ENCODE results near the gene UNC5C. TPM values are rescaled to one million over a fixed set of nuclear protein-coding genes. Genes with fewer than 3 reads are reported as not detected.

Gene UNC5C
- polyA plus RNA-seq, 1 of the 3 experiments (the other 2 are of a cell fraction): 3.3 TPM

DNA sequence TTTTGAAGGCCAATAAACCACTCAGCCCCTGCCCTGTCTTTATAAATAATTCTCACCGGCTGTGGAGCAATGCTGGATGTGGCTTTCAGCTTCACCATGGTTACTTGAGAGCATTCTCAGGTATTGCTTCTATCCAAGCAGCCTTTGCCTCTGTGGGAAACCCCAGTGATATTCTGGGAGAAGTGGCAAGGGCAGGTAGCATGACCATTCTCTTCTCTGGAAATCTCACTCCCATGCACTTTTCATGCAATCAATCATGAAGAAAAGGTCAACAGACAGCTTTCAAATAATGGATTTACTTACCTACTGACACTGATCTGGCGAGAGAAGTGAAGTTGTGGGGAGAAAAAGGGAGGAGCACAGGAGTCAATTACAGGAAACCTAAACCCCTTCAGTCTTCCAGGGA, 49.5 kb downstream of the UNC5C start:
- no peak overlapping the region for H2AFZ ChIP-seq (ENCODE audit: low read depth)
- H3F3A ChIP-seq (replicated peaks; ENCODE audit: insufficient read depth): no peaks in the 10 kb centered on the region
- TF ChIP-seq, protein P1, sequence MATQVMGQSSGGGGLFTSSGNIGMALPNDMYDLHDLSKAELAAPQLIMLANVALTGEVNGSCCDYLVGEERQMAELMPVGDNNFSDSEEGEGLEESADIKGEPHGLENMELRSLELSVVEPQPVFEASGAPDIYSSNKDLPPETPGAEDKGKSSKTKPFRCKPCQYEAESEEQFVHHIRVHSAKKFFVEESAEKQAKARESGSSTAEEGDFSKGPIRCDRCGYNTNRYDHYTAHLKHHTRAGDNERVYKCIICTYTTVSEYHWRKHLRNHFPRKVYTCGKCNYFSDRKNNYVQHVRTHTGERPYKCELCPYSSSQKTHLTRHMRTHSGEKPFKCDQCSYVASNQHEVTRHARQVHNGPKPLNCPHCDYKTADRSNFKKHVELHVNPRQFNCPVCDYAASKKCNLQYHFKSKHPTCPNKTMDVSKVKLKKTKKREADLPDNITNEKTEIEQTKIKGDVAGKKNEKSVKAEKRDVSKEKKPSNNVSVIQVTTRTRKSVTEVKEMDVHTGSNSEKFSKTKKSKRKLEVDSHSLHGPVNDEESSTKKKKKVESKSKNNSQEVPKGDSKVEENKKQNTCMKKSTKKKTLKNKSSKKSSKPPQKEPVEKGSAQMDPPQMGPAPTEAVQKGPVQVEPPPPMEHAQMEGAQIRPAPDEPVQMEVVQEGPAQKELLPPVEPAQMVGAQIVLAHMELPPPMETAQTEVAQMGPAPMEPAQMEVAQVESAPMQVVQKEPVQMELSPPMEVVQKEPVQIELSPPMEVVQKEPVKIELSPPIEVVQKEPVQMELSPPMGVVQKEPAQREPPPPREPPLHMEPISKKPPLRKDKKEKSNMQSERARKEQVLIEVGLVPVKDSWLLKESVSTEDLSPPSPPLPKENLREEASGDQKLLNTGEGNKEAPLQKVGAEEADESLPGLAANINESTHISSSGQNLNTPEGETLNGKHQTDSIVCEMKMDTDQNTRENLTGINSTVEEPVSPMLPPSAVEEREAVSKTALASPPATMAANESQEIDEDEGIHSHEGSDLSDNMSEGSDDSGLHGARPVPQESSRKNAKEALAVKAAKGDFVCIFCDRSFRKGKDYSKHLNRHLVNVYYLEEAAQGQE (IDR thresholded peaks at IDR 0.05; ENCODE audit: low read depth, low read length): no peak
- TF ChIP-seq RCOR1 (IDR thresholded peaks at IDR 0.05; ENCODE audit: low read length): no peak
- peak overlapping the region in 1 of 2 experiments; percentile 22; a peak in 1 of 4 replicates for H3K27ac ChIP-seq (ENCODE audit: low read depth in 2 of 2, low read length in 1 of 2)
- H3K4me3 ChIP-seq (ENCODE audit: low read depth in 2 of 2, low read length in 1 of 2): no peak overlapping the region
- no peak overlapping the region for H3K9ac ChIP-seq
- no peaks in the 10 kb centered on the region for H3K9me3 ChIP-seq
- peaks cover 0 to 19% of the 10 kb centered on the region in 2 experiments for H3K36me3 ChIP-seq (replicated peaks in 1 of 2; ENCODE audit: control insufficient read depth in 1 of 2, insufficient read depth in 2 of 2, low read length in 1 of 2)
- H3K27me3 ChIP-seq (ENCODE audit: insufficient read depth): no peaks in the 10 kb centered on the region
- 96% methylated on average over 2 of the region's 2 CpGs for WGBS (ENCODE audit: low lambda C conversion rate)
- DNase-seq: no peak
- ChIA-PET POLR2A (no interaction called here), CTCF (interaction anchor here (0.8 to 3.4 kb wide), 2 partner anchors 10 to 12 kb away, joined by 3 to 20 read pairs; no protein-coding TSS in a partner anchor)
- H3K4me1 ChIP-seq (ENCODE audit: control insufficient read depth in 1 of 2, insufficient read depth in 2 of 2, low read depth in 1 of 2, low read length in 1 of 2): peaks cover 0 to 6% of the 10 kb centered on the region in 2 experiments; a peak in 2 of 4 replicates
- no peaks in the 10 kb centered on the region for H3K9me2 ChIP-seq
- no peak overlapping the region for H3K4me2 ChIP-seq
- no peaks in the 10 kb centered on the region for H4K20me1 ChIP-seq (ENCODE audit: insufficient read depth)
- no peaks in the 10 kb centered on the region for H3K79me2 ChIP-seq (ENCODE audit: insufficient read depth)

DNA sequence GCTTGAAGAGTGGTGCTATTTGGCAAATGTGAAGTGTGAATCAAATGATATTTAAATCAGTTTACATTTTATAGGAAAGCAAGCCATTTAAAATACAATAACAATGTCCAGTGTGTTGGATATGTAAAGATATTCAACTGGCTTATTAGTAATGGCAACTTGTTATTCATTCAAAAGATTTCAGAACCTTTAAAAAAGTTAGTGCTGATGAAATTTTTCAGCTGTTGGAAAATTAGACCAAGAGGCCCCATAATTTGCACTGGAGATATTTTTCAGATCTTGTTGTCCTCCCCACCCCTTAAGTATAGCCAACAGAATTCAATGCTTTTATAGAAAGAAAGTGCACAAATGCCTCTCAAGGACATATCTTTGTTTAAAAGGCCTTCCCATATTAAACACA, 54.6 kb downstream of the UNC5C start:
- no peak for DNase-seq
- H3K36me3 ChIP-seq (replicated peaks in 1 of 2; ENCODE audit: control insufficient read depth in 1 of 2, insufficient read depth in 2 of 2, low read length in 1 of 2): peaks cover 0 to 19% of the 10 kb centered on the region in 2 experiments
- CTCF ChIA-PET: interaction anchor here (0.6 to 2.5 kb wide), 3 partner anchors 15 to 20 kb away, joined by 3 to 7 read pairs (median 3); no protein-coding TSS in a partner anchor
- TF ChIP-seq MEF2A (IDR thresholded peaks at IDR 0.05; ENCODE audit: borderline replicate concordance, low read depth): no peak
- no peak for TF ChIP-seq EP300 (IDR thresholded peaks at IDR 0.05; ENCODE audit: borderline replicate concordance in 1 of 2, low read depth in 1 of 2, low read length in 1 of 2)
- no peak for TF ChIP-seq POLR2AphosphoS5 (IDR thresholded peaks at IDR 0.05; ENCODE audit: low read depth, low read length)
- TF ChIP-seq, protein P2, sequence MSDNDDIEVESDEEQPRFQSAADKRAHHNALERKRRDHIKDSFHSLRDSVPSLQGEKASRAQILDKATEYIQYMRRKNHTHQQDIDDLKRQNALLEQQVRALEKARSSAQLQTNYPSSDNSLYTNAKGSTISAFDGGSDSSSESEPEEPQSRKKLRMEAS (IDR thresholded peaks at IDR 0.05; ENCODE audit: low read depth): no peak
- no peak for TF ChIP-seq GABPA (IDR thresholded peaks at IDR 0.05; ENCODE audit: low read depth)
- no peak overlapping the region; a peak in 1 of 4 replicates for H3K27ac ChIP-seq (ENCODE audit: low read depth in 2 of 2, low read length in 1 of 2)
- H3K4me1 ChIP-seq (ENCODE audit: control insufficient read depth in 1 of 2, insufficient read depth in 2 of 2, low read depth in 1 of 2, low read length in 1 of 2): peaks cover 0 to 2% of the 10 kb centered on the region in 2 experiments; a peak in 1 of 4 replicates
- H3K4me2 ChIP-seq: no peak overlapping the region
- no peak overlapping the region for H3K9ac ChIP-seq
- no peaks in the 10 kb centered on the region for H3K27me3 ChIP-seq (ENCODE audit: insufficient read depth)
- POLR2A ChIA-PET: no interaction called here
- no peaks in the 10 kb centered on the region for H3K9me3 ChIP-seq
- H3K4me3 ChIP-seq (ENCODE audit: low read depth in 2 of 2, low read length in 1 of 2): no peak overlapping the region
- H3K9me2 ChIP-seq: no peaks in the 10 kb centered on the region
- no peaks in the 10 kb centered on the region for H3F3A ChIP-seq (replicated peaks; ENCODE audit: insufficient read depth)
- no peaks in the 10 kb centered on the region for H3K79me2 ChIP-seq (ENCODE audit: insufficient read depth)
- no peaks in the 10 kb centered on the region for H4K20me1 ChIP-seq (ENCODE audit: insufficient read depth)
- H2AFZ ChIP-seq (ENCODE audit: low read depth): no peak overlapping the region

DNA sequence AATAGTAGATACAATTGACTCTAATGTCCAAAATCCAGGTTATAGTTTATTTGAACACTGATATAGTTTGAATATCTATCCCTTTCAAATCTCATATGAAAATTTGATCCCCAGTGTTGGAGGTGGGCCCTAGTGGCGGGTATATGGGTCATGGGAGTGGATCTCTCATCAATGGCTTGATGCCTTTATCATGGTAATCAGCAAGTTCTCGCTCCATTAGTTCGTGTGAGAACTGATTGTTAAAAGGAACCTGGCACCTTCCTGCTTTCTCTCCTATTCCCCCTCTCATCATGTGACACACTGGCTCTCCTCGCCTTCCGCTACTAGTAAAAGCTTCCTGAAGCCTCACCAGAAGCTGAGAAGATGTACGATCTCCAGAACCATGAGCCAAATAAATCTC, 70.1 kb downstream of the UNC5C start:
- TF ChIP-seq, protein P2 (IDR thresholded peaks at IDR 0.05; ENCODE audit: low read depth): no peak
- no peak for TF ChIP-seq RFX5 (IDR thresholded peaks at IDR 0.05; ENCODE audit: low read length)
- Histone ChIP-seq H3K36me3 (replicated peaks in 1 of 2; ENCODE audit: control insufficient read depth in 1 of 2, insufficient read depth in 2 of 2, low read length in 1 of 2) (no peaks in the 10 kb centered on the region), H3K27ac (ENCODE audit: low read depth in 2 of 2, low read length in 1 of 2) (no peak overlapping the region), H3K27me3 (ENCODE audit: insufficient read depth) (no peaks in the 10 kb centered on the region), H3K9me2 (no peaks in the 10 kb centered on the region), H3K9me3 (no peaks in the 10 kb centered on the region), H3K79me2 (ENCODE audit: insufficient read depth) (no peaks in the 10 kb centered on the region), H3K4me3 (ENCODE audit: low read depth in 2 of 2, low read length in 1 of 2) (no peak overlapping the region), H3K9ac (no peak overlapping the region), H3F3A (replicated peaks; ENCODE audit: insufficient read depth) (no peaks in the 10 kb centered on the region), H3K4me2 (no peak overlapping the region), H4K20me1 (ENCODE audit: insufficient read depth) (no peaks in the 10 kb centered on the region), H2AFZ (ENCODE audit: low read depth) (no peak overlapping the region), H3K4me1 (ENCODE audit: control insufficient read depth in 1 of 2, insufficient read depth in 2 of 2, low read depth in 1 of 2, low read length in 1 of 2) (peaks cover 0 to under 1% of the 10 kb centered on the region in 2 experiments; a peak in 1 of 4 replicates)
- ChIA-PET CTCF (interaction anchor here (0.7 kb wide), 1 partner anchor 33 kb away, joined by 3 read pairs; no protein-coding TSS in a partner anchor), POLR2A (no interaction called here)
- 97% methylated on average over 4 of the region's 6 CpGs for WGBS (ENCODE audit: low lambda C conversion rate)
- DNase-seq: no peak
